SK-N-SH (cell line): ENCODE data around the gene FCRLB.

Experiments used
- CTCF ChIP-seq: fragments of 200-600 bp; sonication (generic); IDR thresholded peaks from 2 replicates; pipeline ENCODE4 v1.6.1; 2017; ENCODE audit warnings: antibody characterized with exemption, mild to moderate bottlenecking, moderate library complexity
- EZH2phosphoT487 ChIP-seq: fragments of 200-600 bp; sonication (generic); IDR thresholded peaks from 2 replicates; pipeline ENCODE4 v1.6.1; 2017; ENCODE audit warnings: low read depth, mixed run types, mild to moderate bottlenecking, antibody characterized with exemption, moderate library complexity, borderline replicate concordance
- FOXM1 ChIP-seq: IDR thresholded peaks from 2 replicates; pipeline ENCODE4 v1.4.0; 2012; ENCODE audit warnings: low read depth, mild to moderate bottlenecking
- TAF1 ChIP-seq: IDR thresholded peaks from 2 replicates; pipeline ENCODE4 v1.6.1; 2012; ENCODE audit warnings: low read depth, mild to moderate bottlenecking, low read length, moderate library complexity, borderline replicate concordance

GRCh38 chr1:161768461-161768860 is 47.1 kb downstream of the FCRLB start:
- no peak for TF ChIP-seq CTCF
- no peak for TF ChIP-seq EZH2phosphoT487
- TF ChIP-seq TAF1 = no peak
- TF ChIP-seq FOXM1 = no peak
